Hindlimb muscle (tissue), 1 donor: ENCODE data around the gene OS9. TPM values are rescaled to one million over a fixed set of nuclear protein-coding genes. Genes with fewer than 3 reads are reported as not detected.
"Not testable (repeated sequence)": the region's sequence is repeated elsewhere in the genome, so short reads cannot be mapped to it uniquely, and the experiment has no call there.

Experiments used
- DNase-seq: peaks from one replicate; pipeline ENCODE4 v3.0.0-alpha.2; 2013
- polyA plus RNA-seq: library from polyadenylated mRNA; unstranded; fragments of 120-200 nt; gene quantifications from one replicate; pipeline ENCODE4 v1.2.1, GENCODE V29; 2013; ENCODE audit not compliant: insufficient read length

OS9 gene
- 118 TPM for polyA plus RNA-seq

- DNase-seq: peak; percentile 98
Measured at GRCh38 chr12:57693659-57694458, at the start of gene OS9. OS9 (plus strand) TSS chr12:57694132; CDS start chr12:57694162, 30 bp downstream.

GRCh38 chr12:57645990-57646658, 47.8 kb upstream of the OS9 start:
- DNase-seq: not testable (repeated sequence)

- DNase-seq: not testable (repeated sequence)
Measured at GRCh38 chr12:57646659-57647049, 47.3 kb upstream of the OS9 start.

- DNase-seq: no peak
Measured at GRCh38 chr12:57654042-57654441, 39.9 kb upstream of the OS9 start.

GRCh38 chr12:57655541-57656240, 38.2 kb upstream of the OS9 start:
- no peak for DNase-seq

GRCh38 chr12:57656408-57656807, 37.5 kb upstream of the OS9 start:
- DNase-seq: not testable (repeated sequence)

GRCh38 chr12:57657744-57658143, 36.2 kb upstream of the OS9 start:
- DNase-seq: no peak

GRCh38 chr12:57658890-57659289, 35.0 kb upstream of the OS9 start:
- no peak for DNase-seq

- DNase-seq: no peak
Measured at GRCh38 chr12:57661376-57661775, 32.6 kb upstream of the OS9 start.

- not testable (repeated sequence) for DNase-seq
Measured at GRCh38 chr12:57665066-57665820, 28.7 kb upstream of the OS9 start.

GRCh38 chr12:57666897-57667296, 27.0 kb upstream of the OS9 start:
- DNase-seq: no peak

- not testable (repeated sequence) for DNase-seq
Measured at GRCh38 chr12:57669691-57670090, 24.2 kb upstream of the OS9 start.

GRCh38 chr12:57671811-57672210, 22.1 kb upstream of the OS9 start:
- DNase-seq: not testable (repeated sequence)

- no peak for DNase-seq
Measured at GRCh38 chr12:57672801-57673200, 21.1 kb upstream of the OS9 start.

- DNase-seq: no peak
Measured at GRCh38 chr12:57674691-57675090, 19.2 kb upstream of the OS9 start.

GRCh38 chr12:57677947-57678346, 16.0 kb upstream of the OS9 start:
- DNase-seq: not testable (repeated sequence)

- no peak for DNase-seq
Measured at GRCh38 chr12:57679697-57680096, 14.2 kb upstream of the OS9 start.

- no peak for DNase-seq
Measured at GRCh38 chr12:57687862-57688261, 6.1 kb upstream of the OS9 start.

GRCh38 chr12:57688931-57689330, 5.0 kb upstream of the OS9 start:
- DNase-seq: no peak

- no peak for DNase-seq
Measured at GRCh38 chr12:57692500-57692899, 1.4 kb upstream of the OS9 start.

GRCh38 chr12:57693317-57693658, 644 bp upstream of the OS9 start:
- no peak for DNase-seq

GRCh38 chr12:57694459-57695019, 607 bp downstream of the OS9 start:
- DNase-seq: peak; percentile 7
